Tibial nerve (tissue), 4 donors: ENCODE data around the gene ZFAND2A. TPM values are rescaled to one million over a fixed set of nuclear protein-coding genes. Genes with fewer than 3 reads are reported as not detected.
"Not testable (repeated sequence)": the region's sequence is repeated elsewhere in the genome, so short reads cannot be mapped to it uniquely, and the experiment has no call there.

ENCODE experiments used
- DNase-seq, 2 donors: peaks; one replicate each; pipeline ENCODE4 v3.0.0-alpha.2; 2019; ENCODE audit warnings: low spot score in 2 of 2
- H3K27ac ChIP-seq, 4 donors: fragments of 200-600 bp; sonication (generic) in 3 of 4; one replicate each; pipeline ENCODE4 v1.5.1; 2017 to 2019; ENCODE audit warnings: mild to moderate bottlenecking in 1 of 4
- H3K27me3 ChIP-seq, 2 donors: fragments of 200-600 bp; sonication (generic) in 1 of 2; one replicate each; pipeline versions ENCODE4 v1.5.1 to v1.6.0; 2017 to 2019
- H3K36me3 ChIP-seq, 3 donors: fragments of 200-600 bp; sonication (generic); one replicate each; pipeline ENCODE4 v1.5.1; 2018 to 2019
- H3K4me1 ChIP-seq, 4 donors: fragments of 200-600 bp; sonication (generic) in 3 of 4; one replicate each; pipeline ENCODE4 v1.5.1; 2017 to 2019
- H3K4me3 ChIP-seq, 4 donors: fragments of 200-600 bp; sonication (generic) in 3 of 4; one replicate each; pipeline ENCODE4 v1.5.1; 2017 to 2019; ENCODE audit warnings: mild to moderate bottlenecking in 1 of 4, moderate library complexity in 1 of 4
- H3K9me3 ChIP-seq, 4 donors: fragments of 200-600 bp; sonication (generic) in 3 of 4; one replicate each; pipeline ENCODE4 v1.5.1; 2017 to 2019
- EP300 ChIP-seq, 2 donors: sonication (generic); formaldehyde crosslinking; IDR thresholded peaks; one replicate each; pipeline ENCODE4 v1.6.1; 2017; ENCODE audit warnings: antibody characterized with exemption in 2 of 2, mild to moderate bottlenecking in 1 of 2
- POLR2A ChIP-seq, 2 donors: fragments of 450-650 bp; IDR thresholded peaks; one replicate each; pipeline ENCODE4 v1.6.1; 2017; ENCODE audit warnings: antibody characterized with exemption in 2 of 2, mild to moderate bottlenecking in 2 of 2, moderate library complexity in 2 of 2
- WGBS, 2 donors: methylation state at CpG; one replicate each; pipeline ENCODE4 v1.1.5; 2018; 5-methylcytosine and 5-hydroxymethylcytosine counted together
- total RNA-seq, 4 donors: library from RNA; depleted of rRNA; stranded (reverse); fragments of >200 nt; gene quantifications; one replicate each; pipeline ENCODE4 v1.1.0, GENCODE V29; 2016
- TF ChIP-seq, protein P1 (sequence below), 5 experiments: fragments of 200-600 bp in 3 of 5; fragments of 450-650 bp in 2 of 5; sonication (generic) in 3 of 5; IDR thresholded peaks; one replicate each; pipeline ENCODE4 v1.5.1; 2016 to 2019; ENCODE audit warnings: antibody characterized with exemption in 5 of 5, mild to moderate bottlenecking in 3 of 5, moderate library complexity in 2 of 5

The ZFAND2A gene
- total RNA-seq, 4 donors from 2014 or later = 29.7 to 36.8 (median 33.7) TPM

DNA sequence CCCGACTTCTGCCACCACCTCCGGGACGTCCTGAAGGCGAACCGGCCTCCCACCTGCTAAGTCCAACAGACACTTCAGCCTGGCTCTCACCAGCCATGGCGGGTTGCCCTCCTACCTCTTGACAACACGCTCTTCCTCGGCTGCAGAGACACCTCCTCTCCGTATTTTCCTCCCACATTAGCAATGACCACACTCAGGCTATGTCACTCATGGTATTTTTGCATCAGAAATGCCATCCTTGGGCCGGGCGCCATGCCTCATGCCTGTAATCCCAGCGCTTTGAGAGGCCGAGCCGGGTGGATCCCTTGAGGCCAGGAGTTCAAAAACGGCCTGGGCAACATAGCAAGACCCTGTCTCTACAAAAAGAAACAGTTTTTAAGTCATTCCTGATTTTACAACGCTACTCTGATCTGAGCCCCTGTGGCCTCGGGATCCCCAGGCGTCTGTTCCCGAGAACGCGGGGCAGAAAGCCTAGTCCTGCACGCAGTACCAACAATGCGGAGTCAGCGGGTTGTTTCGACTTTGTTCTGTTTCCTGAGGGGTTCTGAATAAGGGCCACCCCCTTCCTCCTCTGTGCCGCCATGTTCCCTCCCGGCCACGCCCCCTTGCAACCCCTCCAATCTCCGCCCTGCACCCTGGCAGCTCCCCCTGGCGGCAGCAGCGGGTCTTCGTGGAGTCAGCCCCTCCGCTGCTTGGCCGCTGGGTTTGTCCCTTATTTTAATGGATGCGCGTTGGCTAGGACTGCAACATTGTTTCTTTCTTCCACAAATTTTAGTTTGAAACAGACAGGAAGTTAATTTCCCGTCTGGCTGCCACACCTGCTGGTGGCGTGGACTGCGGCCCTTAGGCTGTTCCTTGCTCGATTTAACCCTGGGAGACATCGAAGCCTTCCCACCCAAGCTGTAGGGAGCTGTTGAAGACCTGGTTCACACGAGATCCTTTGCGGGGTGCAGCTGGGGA is 9.7 kb upstream of the ZFAND2A start:
- 45 to 46% methylated on average over 43 of the region's 43 CpGs for WGBS, 2 donors
- Histone ChIP-seq H3K27ac (peak overlapping the region in 3 of 4 donors; percentile 39 to 54 (median 47)), H3K4me1 (peaks cover 0 to 12% (median 1%) of the 10 kb centered on the region in 4 donors), H3K9me3 (no peaks in the 10 kb centered on the region), H3K36me3 (peaks cover 0 to 18% (median 0%) of the 10 kb centered on the region in 3 donors), H3K27me3 (no peaks in the 10 kb centered on the region), H3K4me3 (peak overlapping the region; percentile 19 to 50 (median 30))
- peak; percentile 76 to 84 for DNase-seq
- TF ChIP-seq EP300 (IDR thresholded peaks at IDR 0.05) = no peak
- TF ChIP-seq, protein P1, sequence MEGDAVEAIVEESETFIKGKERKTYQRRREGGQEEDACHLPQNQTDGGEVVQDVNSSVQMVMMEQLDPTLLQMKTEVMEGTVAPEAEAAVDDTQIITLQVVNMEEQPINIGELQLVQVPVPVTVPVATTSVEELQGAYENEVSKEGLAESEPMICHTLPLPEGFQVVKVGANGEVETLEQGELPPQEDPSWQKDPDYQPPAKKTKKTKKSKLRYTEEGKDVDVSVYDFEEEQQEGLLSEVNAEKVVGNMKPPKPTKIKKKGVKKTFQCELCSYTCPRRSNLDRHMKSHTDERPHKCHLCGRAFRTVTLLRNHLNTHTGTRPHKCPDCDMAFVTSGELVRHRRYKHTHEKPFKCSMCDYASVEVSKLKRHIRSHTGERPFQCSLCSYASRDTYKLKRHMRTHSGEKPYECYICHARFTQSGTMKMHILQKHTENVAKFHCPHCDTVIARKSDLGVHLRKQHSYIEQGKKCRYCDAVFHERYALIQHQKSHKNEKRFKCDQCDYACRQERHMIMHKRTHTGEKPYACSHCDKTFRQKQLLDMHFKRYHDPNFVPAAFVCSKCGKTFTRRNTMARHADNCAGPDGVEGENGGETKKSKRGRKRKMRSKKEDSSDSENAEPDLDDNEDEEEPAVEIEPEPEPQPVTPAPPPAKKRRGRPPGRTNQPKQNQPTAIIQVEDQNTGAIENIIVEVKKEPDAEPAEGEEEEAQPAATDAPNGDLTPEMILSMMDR (IDR thresholded peaks at IDR 0.05) = peak; percentile 78 to 94 (median 85)

DNA sequence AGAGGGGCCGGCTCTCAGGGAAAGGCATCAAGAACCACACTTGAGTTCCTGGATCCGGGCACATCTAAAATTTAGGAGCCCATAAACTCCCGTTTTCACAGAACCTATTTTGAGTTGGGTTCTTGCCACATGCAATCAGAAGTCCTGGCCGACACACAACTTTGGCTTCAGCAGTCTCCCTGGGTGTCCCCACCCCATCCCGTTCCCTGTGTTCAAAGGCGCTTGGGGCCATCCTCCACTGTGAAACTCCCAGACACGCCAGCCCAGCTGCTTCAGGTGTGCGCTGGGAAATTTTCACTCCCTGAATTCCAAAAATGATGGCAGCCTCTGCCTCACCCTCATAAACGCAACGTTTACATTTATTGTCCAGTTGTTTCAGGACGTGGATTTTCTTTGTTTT is 8.4 kb upstream of the ZFAND2A start:
- DNase-seq = no peak
- H3K36me3 ChIP-seq = peaks cover 0 to 31% (median 0%) of the 10 kb centered on the region in 3 donors
- no peak for TF ChIP-seq POLR2A (IDR thresholded peaks at IDR 0.05)
- TF ChIP-seq, protein P1 (IDR thresholded peaks at IDR 0.05) = no peak
- no peak for TF ChIP-seq EP300 (IDR thresholded peaks at IDR 0.05)
- WGBS, 2 donors = 79 to 81% methylated on average over 11 of the region's 11 CpGs
- H3K4me3 ChIP-seq = no peak overlapping the region
- H3K9me3 ChIP-seq = no peaks in the 10 kb centered on the region
- no peaks in the 10 kb centered on the region for H3K27me3 ChIP-seq
- no peak overlapping the region for H3K27ac ChIP-seq
- peaks cover 0 to 12% (median 1%) of the 10 kb centered on the region in 4 donors for H3K4me1 ChIP-seq

DNA sequence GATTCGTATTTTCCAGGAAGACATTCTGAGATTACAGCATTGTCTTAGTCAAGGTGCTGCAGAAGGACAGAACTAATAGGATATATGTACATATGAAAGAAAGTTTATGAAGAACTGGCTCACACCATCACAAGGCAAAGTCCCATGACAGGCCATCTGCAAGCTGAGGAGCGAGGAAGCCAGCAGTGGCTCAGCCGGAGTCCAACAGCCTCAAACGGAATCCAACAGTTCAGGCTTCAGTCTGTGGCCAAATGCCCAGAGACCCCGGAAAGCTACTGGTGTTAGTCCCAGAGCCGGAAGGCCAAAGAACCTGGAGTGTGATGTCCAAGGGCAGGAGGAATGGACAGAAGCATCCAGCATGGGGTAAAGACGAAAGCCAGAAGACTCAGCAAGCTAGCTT is 4.4 kb upstream of the ZFAND2A start:
- no peak overlapping the region for H3K4me3 ChIP-seq
- 87 to 89% methylated on average over 7 of the region's 7 CpGs for WGBS, 2 donors
- H3K27me3 ChIP-seq = no peaks in the 10 kb centered on the region
- no peak for TF ChIP-seq POLR2A (IDR thresholded peaks at IDR 0.05)
- TF ChIP-seq, protein P1 (IDR thresholded peaks at IDR 0.05) = no peak
- TF ChIP-seq EP300 (IDR thresholded peaks at IDR 0.05) = no peak
- H3K36me3 ChIP-seq = peaks cover 0 to 47% (median 0%) of the 10 kb centered on the region in 3 donors
- H3K4me1 ChIP-seq = peaks cover 0 to 16% (median 10%) of the 10 kb centered on the region in 4 donors
- H3K27ac ChIP-seq = no peak overlapping the region
- no peaks in the 10 kb centered on the region for H3K9me3 ChIP-seq
- no peak for DNase-seq

DNA sequence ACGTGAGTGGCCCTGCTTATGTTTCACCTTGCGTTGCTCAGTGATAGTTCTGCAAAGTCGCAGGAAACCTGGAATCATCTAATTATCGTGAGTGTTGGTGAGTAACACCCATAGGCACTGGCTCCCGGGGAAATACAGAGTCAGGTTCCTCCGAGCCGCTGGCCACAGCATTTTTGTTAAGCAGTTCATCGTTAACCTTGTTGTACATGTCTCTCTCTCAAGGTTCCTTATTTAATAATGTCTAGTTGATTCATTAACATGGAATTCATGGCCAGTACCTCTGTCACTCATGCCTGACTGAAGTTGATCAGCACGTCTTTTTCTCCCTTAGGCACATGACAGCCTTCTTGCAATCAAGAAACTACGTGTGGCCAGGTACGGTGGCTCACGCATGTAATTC is 3.1 kb upstream of the ZFAND2A start:
- Histone ChIP-seq H3K27ac (no peak overlapping the region), H3K9me3 (no peaks in the 10 kb centered on the region), H3K27me3 (no peaks in the 10 kb centered on the region), H3K36me3 (peaks cover 0 to 47% (median 0%) of the 10 kb centered on the region in 3 donors), H3K4me3 (no peak overlapping the region), H3K4me1 (peaks cover 0 to 25% (median 20%) of the 10 kb centered on the region in 4 donors)
- DNase-seq = no peak
- TF ChIP-seq POLR2A (IDR thresholded peaks at IDR 0.05) (no peak), EP300 (IDR thresholded peaks at IDR 0.05) (no peak)
- TF ChIP-seq, protein P1 (IDR thresholded peaks at IDR 0.05) = no peak
- WGBS, 2 donors = 94 to 95% methylated on average over 12 of the region's 12 CpGs

DNA sequence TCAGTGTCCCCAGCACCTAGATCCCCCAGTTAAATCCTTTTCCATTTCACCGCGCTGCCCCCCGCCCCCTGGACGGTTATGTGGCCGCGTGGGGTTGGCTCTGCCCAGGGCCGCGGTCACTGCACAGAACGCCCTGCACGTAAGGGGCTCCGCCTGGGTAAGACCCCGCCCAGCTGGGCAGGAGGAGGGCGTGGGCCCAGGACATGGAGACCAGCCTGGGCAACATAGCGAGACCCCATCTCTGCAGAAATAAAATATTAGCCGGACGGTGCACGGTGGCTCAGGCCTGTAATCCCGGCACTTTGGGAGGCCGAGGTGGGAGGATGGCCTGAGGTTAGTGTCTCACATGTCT is 650 bp upstream of the ZFAND2A start:
- WGBS, 2 donors = 26 to 33% methylated on average over 12 to 19 of the region's 19 CpGs
- Histone ChIP-seq H3K27me3 (no peaks in the 10 kb centered on the region), H3K4me3 (peak overlapping the region; percentile 68 to 99 (median 92)), H3K27ac (peak overlapping the region; percentile 92 to 99 (median 97)), H3K4me1 (peaks cover 0 to 40% (median 23%) of the 10 kb centered on the region in 4 donors), H3K9me3 (no peaks in the 10 kb centered on the region), H3K36me3 (peaks cover 0 to 59% (median 0%) of the 10 kb centered on the region in 3 donors)
- TF ChIP-seq, protein P1 (IDR thresholded peaks at IDR 0.05) = no peak
- TF ChIP-seq POLR2A (IDR thresholded peaks at IDR 0.05) (no peak), EP300 (IDR thresholded peaks at IDR 0.05) (no peak)
- no peak for DNase-seq

DNA sequence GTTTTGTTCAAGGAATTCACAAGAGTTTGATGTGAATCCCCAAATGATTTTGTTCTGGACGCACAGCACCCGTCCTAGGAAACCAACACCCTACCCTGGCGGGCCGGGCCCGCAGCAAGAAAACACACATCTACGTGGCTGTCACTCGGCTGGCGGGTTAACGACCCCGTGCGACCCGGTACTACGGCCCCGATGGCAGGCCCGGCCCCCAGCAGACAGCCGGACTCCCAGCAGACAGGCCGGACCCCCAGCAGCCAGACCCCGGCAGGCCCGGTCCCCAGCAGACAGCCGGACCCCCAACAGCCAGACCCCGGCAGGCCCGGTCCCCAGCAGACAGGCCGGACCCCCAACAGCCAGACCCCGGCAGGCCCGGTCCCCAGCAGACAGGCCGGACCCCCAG is 765 bp downstream of the ZFAND2A start:
- Histone ChIP-seq H3K4me1 (peaks cover 0 to 40% (median 23%) of the 10 kb centered on the region in 4 donors), H3K36me3 (peaks cover 0 to 59% (median 0%) of the 10 kb centered on the region in 3 donors), H3K4me3 (peak overlapping the region; percentile 68 to 99 (median 92)), H3K27ac (peak overlapping the region in 3 of 4 donors; percentile 45 to 53 (median 48))
- 7 to 13% methylated on average over 16 to 22 of the region's 26 CpGs for WGBS, 2 donors
- not testable (repeated sequence) for H3K9me3 ChIP-seq, DNase-seq, H3K27me3 ChIP-seq
